Gastroesophageal sphincter (tissue), 4 donors: ENCODE measurements around the gene ZNF605. TPM values are rescaled to one million over a fixed set of nuclear protein-coding genes. Genes with fewer than 3 reads are reported as not detected.

ENCODE experiments used
- ATAC-seq: fragments of 150-250 bp; one replicate; pipeline ENCODE4 v1.9.1; 2016; ENCODE audit warnings: mild to moderate bottlenecking, moderate library complexity
- H3K27ac ChIP-seq, 4 donors: fragments of 200-600 bp; sonication (generic) in 3 of 4; 1 replicate in 3 of 4; 2 replicates in 1 of 4; pipeline ENCODE4 v1.5.1; 2016 to 2019
- H3K27me3 ChIP-seq: fragments of 200-600 bp; sonication (generic); one replicate; pipeline ENCODE4 v1.5.1; 2019
- H3K36me3 ChIP-seq, 2 donors: fragments of 200-600 bp; sonication (generic); one replicate each; pipeline ENCODE4 v1.5.1; 2019; ENCODE audit warnings: control low read depth in 1 of 2
- H3K4me1 ChIP-seq, 3 donors: fragments of 200-600 bp; sonication (generic); 1 replicate in 2 of 3; 2 replicates in 1 of 3; pipeline ENCODE4 v1.5.1; 2016 to 2019; ENCODE audit warnings: control low read depth in 2 of 3
- H3K4me3 ChIP-seq, 2 donors: fragments of 200-600 bp; sonication (generic); one replicate each; pipeline ENCODE4 v1.5.1; 2019; ENCODE audit warnings: mild to moderate bottlenecking in 1 of 2, moderate library complexity in 1 of 2
- H3K9me3 ChIP-seq, 3 donors: fragments of 200-600 bp; sonication (generic); one replicate each; pipeline ENCODE4 v1.5.1; 2017 to 2019; ENCODE audit warnings: control low read depth in 2 of 3
- CTCF ChIP-seq, 4 experiments: fragments of 200-600 bp in 2 of 4; fragments of 450-650 bp in 2 of 4; sonication (generic) in 1 of 4; IDR thresholded peaks; one replicate each; pipeline ENCODE4 v1.5.1; 2017 to 2019; ENCODE audit warnings: antibody characterized with exemption in 4 of 4, mild to moderate bottlenecking in 2 of 4, moderate library complexity in 2 of 4
- EP300 ChIP-seq: sonication (generic); formaldehyde crosslinking; IDR thresholded peaks from one replicate; pipeline ENCODE4 v1.6.1; 2017; ENCODE audit warnings: antibody characterized with exemption, mild to moderate bottlenecking
- POLR2A ChIP-seq, 2 donors: fragments of 450-650 bp; IDR thresholded peaks; one replicate each; pipeline ENCODE4 v1.6.1; 2017; ENCODE audit warnings: antibody characterized with exemption in 2 of 2, mild to moderate bottlenecking in 2 of 2, moderate library complexity in 1 of 2
- POLR2AphosphoS5 ChIP-seq: sonication (generic); formaldehyde crosslinking; IDR thresholded peaks from one replicate; pipeline ENCODE4 v1.6.1; 2017; ENCODE audit warnings: antibody characterized with exemption
- WGBS, 2 donors: methylation state at CpG; one replicate each; pipeline ENCODE4 v1.1.5; 2018; ENCODE audit warnings: low coverage in 1 of 2; 5-methylcytosine and 5-hydroxymethylcytosine counted together
- total RNA-seq, 4 donors: library from RNA; depleted of rRNA; stranded (reverse); fragments of >200 nt; gene quantifications; one replicate each; pipeline ENCODE4 v1.1.0, GENCODE V29; 2016

The ZNF605 gene
- total RNA-seq, 4 donors from 2014 or later, result 2.9 to 11.8 (median 6.3) TPM

- Histone ChIP-seq H3K27me3 (no peaks in the 10 kb centered on the region), H3K4me3 (no peak overlapping the region), H3K36me3 (peaks cover 0 to 24% of the 10 kb centered on the region in 2 donors), H3K27ac (no peak overlapping the region), H3K4me1 (peaks cover 0 to 34% (median 5%) of the 10 kb centered on the region in 3 donors), H3K9me3 (peaks cover 0 to 46% (median 0%) of the 10 kb centered on the region in 3 donors)
- no peak for ATAC-seq
- TF ChIP-seq EP300 (no peak), CTCF (IDR thresholded peaks at IDR 0.05) (no peak), POLR2A (IDR thresholded peaks at IDR 0.05) (no peak), POLR2AphosphoS5 (no peak)
- WGBS, 2 donors, result 100% methylated on average over 1 of the region's 2 CpGs
Observed at GRCh38 chr12:132953163-132953425, 3.0 kb downstream of the ZNF605 start.

GRCh38 chr12:132952371-132953162, 3.5 kb downstream of the ZNF605 start:
- Histone ChIP-seq H3K27ac (no peak overlapping the region), H3K4me3 (no peak overlapping the region), H3K27me3 (no peaks in the 10 kb centered on the region), H3K9me3 (peaks cover 0 to 51% (median 0%) of the 10 kb centered on the region in 3 donors), H3K36me3 (peaks cover 0 to 29% of the 10 kb centered on the region in 2 donors), H3K4me1 (peaks cover 0 to 30% (median 5%) of the 10 kb centered on the region in 3 donors)
- no peak for ATAC-seq
- WGBS, 2 donors, result 94 to 96% methylated on average over 8 to 17 of the region's 18 CpGs
- TF ChIP-seq POLR2A (IDR thresholded peaks at IDR 0.05) (no peak), EP300 (no peak), CTCF (IDR thresholded peaks at IDR 0.05) (no peak), POLR2AphosphoS5 (no peak)

GRCh38 chr12:132951649-132952048, 4.5 kb downstream of the ZNF605 start:
- Histone ChIP-seq H3K4me1 (peaks cover 0 to 21% (median 5%) of the 10 kb centered on the region in 3 donors), H3K27ac (no peak overlapping the region), H3K36me3 (peaks cover 0 to 38% of the 10 kb centered on the region in 2 donors), H3K9me3 (peaks cover 0 to 60% (median 0%) of the 10 kb centered on the region in 3 donors), H3K27me3 (no peaks in the 10 kb centered on the region), H3K4me3 (no peak overlapping the region)
- ATAC-seq, result no peak
- 94 to 99% methylated on average over 7 to 8 of the region's 8 CpGs for WGBS, 2 donors
- no peak for TF ChIP-seq CTCF (IDR thresholded peaks at IDR 0.05)
- no peak for TF ChIP-seq EP300
- no peak for TF ChIP-seq POLR2AphosphoS5
- TF ChIP-seq POLR2A (IDR thresholded peaks at IDR 0.05), result no peak

GRCh38 chr12:132950844-132951535, 5.1 kb downstream of the ZNF605 start:
- Histone ChIP-seq H3K4me1 (peaks cover 0 to 19% (median 5%) of the 10 kb centered on the region in 3 donors), H3K36me3 (peaks cover 0 to 45% of the 10 kb centered on the region in 2 donors), H3K27me3 (no peaks in the 10 kb centered on the region), H3K4me3 (no peak overlapping the region), H3K9me3 (peaks cover 0 to 67% (median 0%) of the 10 kb centered on the region in 3 donors), H3K27ac (no peak overlapping the region)
- WGBS, 2 donors, result 94 to 99% methylated on average over 24 to 27 of the region's 27 CpGs
- ATAC-seq, result no peak
- TF ChIP-seq POLR2AphosphoS5 (no peak), CTCF (IDR thresholded peaks at IDR 0.05) (no peak), EP300 (no peak), POLR2A (IDR thresholded peaks at IDR 0.05) (no peak)
